ENCODE data around the gene IGFBP5.

Gene IGFBP5

GRCh38 chr2:216695401-216695821, at the start of gene IGFBP5:
IGFBP5 (minus strand) TSS chr2:216695549; CDS start chr2:216694775, 774 bp downstream.
- DNase-seq (ENCODE audit: low read depth), result no peak

- no peak for DNase-seq (ENCODE audit: low read depth)
Observed at GRCh38 chr2:216743781-216744180, 48.4 kb upstream of the IGFBP5 start.

GRCh38 chr2:216742411-216742810, 47.1 kb upstream of the IGFBP5 start:
- DNase-seq (ENCODE audit: low read depth), result no peak

- DNase-seq (ENCODE audit: low read depth), result no peak
Observed at GRCh38 chr2:216741223-216741593, 45.9 kb upstream of the IGFBP5 start.

GRCh38 chr2:216740557-216741222, 45.3 kb upstream of the IGFBP5 start:
- DNase-seq (ENCODE audit: low read depth), result no peak

GRCh38 chr2:216739035-216739434, 43.7 kb upstream of the IGFBP5 start:
- DNase-seq (ENCODE audit: low read depth), result no peak

- DNase-seq (ENCODE audit: low read depth), result no peak
Observed at GRCh38 chr2:216737676-216738075, 42.3 kb upstream of the IGFBP5 start.

- no peak for DNase-seq (ENCODE audit: low read depth)
Observed at GRCh38 chr2:216736326-216736725, 41.0 kb upstream of the IGFBP5 start.

GRCh38 chr2:216735668-216736067, 40.3 kb upstream of the IGFBP5 start:
- no peak for DNase-seq (ENCODE audit: low read depth)

GRCh38 chr2:216735086-216735485, 39.7 kb upstream of the IGFBP5 start:
- DNase-seq (ENCODE audit: low read depth), result no peak

GRCh38 chr2:216733046-216733445, 37.7 kb upstream of the IGFBP5 start:
- no peak for DNase-seq (ENCODE audit: low read depth)

- DNase-seq (ENCODE audit: low read depth), result no peak
Observed at GRCh38 chr2:216732334-216732733, 37.0 kb upstream of the IGFBP5 start.

GRCh38 chr2:216731465-216731864, 36.1 kb upstream of the IGFBP5 start:
- no peak for DNase-seq (ENCODE audit: low read depth)

- no peak for DNase-seq (ENCODE audit: low read depth)
Observed at GRCh38 chr2:216730871-216731270, 35.5 kb upstream of the IGFBP5 start.

- no peak for DNase-seq (ENCODE audit: low read depth)
Observed at GRCh38 chr2:216727346-216728122, 32.2 kb upstream of the IGFBP5 start.

GRCh38 chr2:216724190-216724589, 28.8 kb upstream of the IGFBP5 start:
- DNase-seq (ENCODE audit: low read depth), result no peak

GRCh38 chr2:216721141-216721540, 25.8 kb upstream of the IGFBP5 start:
- no peak for DNase-seq (ENCODE audit: low read depth)

- no peak for DNase-seq (ENCODE audit: low read depth)
Observed at GRCh38 chr2:216720722-216721121, 25.4 kb upstream of the IGFBP5 start.

GRCh38 chr2:216717907-216718615, 22.7 kb upstream of the IGFBP5 start:
- no peak for DNase-seq (ENCODE audit: low read depth)

GRCh38 chr2:216717491-216717901, 22.1 kb upstream of the IGFBP5 start:
- no peak for DNase-seq (ENCODE audit: low read depth)

- no peak for DNase-seq (ENCODE audit: low read depth)
Observed at GRCh38 chr2:216716109-216716508, 20.8 kb upstream of the IGFBP5 start.

GRCh38 chr2:216715402-216715974, 20.1 kb upstream of the IGFBP5 start:
- DNase-seq (ENCODE audit: low read depth), result no peak

GRCh38 chr2:216714376-216714775, 19.0 kb upstream of the IGFBP5 start:
- DNase-seq (ENCODE audit: low read depth), result no peak

Data from activated gamma-delta T cell treated with anti-CD3 and anti-CD28 coated beads, Interleukin-2, amount 50 U/mL, for 16 hours (primary cell).